ENCODE results near the gene PDILT.
"Not testable (repeated sequence)": the region's sequence is repeated elsewhere in the genome, so short reads cannot be mapped to it uniquely, and the experiment has no call there.

PDILT gene

DNA sequence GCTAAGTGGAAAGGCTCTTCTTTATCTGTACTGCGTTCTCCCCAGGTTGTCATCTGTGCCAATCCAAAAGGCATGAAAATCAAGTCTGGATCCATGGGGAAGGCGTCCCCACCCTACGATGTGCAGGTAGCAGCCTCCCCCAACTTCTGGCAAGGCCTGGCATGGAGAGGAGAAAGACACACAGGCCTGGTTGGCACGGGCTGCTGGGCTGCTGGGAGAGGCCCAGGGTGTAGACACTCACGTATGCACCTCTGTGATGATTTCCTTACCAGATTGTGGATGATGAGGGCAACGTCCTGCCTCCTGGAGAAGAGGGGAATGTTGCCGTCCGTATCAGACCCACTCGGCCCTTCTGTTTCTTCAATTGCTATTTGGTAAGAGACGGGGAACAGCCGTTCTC, 26.4 kb upstream of the PDILT start:
- Histone ChIP-seq H4K20me1 (ENCODE audit: insufficient read depth) (no peaks in the 10 kb centered on the region), H3K4me3 (IDR thresholded peaks at IDR 0.05; ENCODE audit: insufficient read depth, low read depth, low read length) (no peak overlapping the region), H3K27me3 (ENCODE audit: insufficient read depth, low read depth) (no peaks in the 10 kb centered on the region), H3K4me2 (no peak overlapping the region), H3K9ac (no peak overlapping the region), H3K36me3 (ENCODE audit: insufficient read depth) (no peaks in the 10 kb centered on the region), H3K4me1 (ENCODE audit: low read depth, poor library complexity, severe bottlenecking) (no peaks in the 10 kb centered on the region), H3K79me2 (ENCODE audit: insufficient read depth, low read depth) (no peaks in the 10 kb centered on the region), H3K27ac (no peak overlapping the region), H2AFZ (ENCODE audit: low read depth) (no peak overlapping the region)
- TF ChIP-seq, protein P1, sequence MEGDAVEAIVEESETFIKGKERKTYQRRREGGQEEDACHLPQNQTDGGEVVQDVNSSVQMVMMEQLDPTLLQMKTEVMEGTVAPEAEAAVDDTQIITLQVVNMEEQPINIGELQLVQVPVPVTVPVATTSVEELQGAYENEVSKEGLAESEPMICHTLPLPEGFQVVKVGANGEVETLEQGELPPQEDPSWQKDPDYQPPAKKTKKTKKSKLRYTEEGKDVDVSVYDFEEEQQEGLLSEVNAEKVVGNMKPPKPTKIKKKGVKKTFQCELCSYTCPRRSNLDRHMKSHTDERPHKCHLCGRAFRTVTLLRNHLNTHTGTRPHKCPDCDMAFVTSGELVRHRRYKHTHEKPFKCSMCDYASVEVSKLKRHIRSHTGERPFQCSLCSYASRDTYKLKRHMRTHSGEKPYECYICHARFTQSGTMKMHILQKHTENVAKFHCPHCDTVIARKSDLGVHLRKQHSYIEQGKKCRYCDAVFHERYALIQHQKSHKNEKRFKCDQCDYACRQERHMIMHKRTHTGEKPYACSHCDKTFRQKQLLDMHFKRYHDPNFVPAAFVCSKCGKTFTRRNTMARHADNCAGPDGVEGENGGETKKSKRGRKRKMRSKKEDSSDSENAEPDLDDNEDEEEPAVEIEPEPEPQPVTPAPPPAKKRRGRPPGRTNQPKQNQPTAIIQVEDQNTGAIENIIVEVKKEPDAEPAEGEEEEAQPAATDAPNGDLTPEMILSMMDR (conservative IDR thresholded peaks at IDR 0.05; ENCODE audit: low read depth, low read length), result no peak

DNA sequence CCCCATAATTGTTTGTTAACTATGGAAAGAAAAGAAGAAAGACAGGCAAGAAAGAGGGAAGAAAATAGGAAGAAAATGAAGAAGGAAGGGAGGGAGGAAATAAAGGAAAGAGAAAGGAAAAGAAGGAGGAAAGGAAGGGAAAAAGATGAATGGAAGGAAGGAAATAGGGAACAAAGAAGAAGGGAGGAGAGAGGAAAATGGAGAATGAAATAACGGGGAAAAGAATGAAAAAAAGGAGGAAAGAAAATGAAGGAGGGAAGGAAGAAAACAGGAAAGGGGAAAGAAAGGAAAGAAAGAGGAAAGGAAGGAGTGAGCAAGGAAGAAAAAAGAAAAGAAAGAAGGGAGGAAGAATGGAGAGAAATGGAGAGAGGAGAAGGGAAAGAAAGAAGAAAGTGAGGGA, 25.9 kb upstream of the PDILT start:
- not testable (repeated sequence) for H3K36me3 ChIP-seq (ENCODE audit: insufficient read depth); H4K20me1 ChIP-seq (ENCODE audit: insufficient read depth); H3K79me2 ChIP-seq (ENCODE audit: insufficient read depth, low read depth); H3K9ac ChIP-seq; H3K27ac ChIP-seq; H3K4me1 ChIP-seq (ENCODE audit: low read depth, poor library complexity, severe bottlenecking); H2AFZ ChIP-seq (ENCODE audit: low read depth); H3K4me3 ChIP-seq (IDR thresholded peaks at IDR 0.05; ENCODE audit: insufficient read depth, low read depth, low read length); H3K27me3 ChIP-seq (ENCODE audit: insufficient read depth, low read depth); H3K4me2 ChIP-seq

DNA sequence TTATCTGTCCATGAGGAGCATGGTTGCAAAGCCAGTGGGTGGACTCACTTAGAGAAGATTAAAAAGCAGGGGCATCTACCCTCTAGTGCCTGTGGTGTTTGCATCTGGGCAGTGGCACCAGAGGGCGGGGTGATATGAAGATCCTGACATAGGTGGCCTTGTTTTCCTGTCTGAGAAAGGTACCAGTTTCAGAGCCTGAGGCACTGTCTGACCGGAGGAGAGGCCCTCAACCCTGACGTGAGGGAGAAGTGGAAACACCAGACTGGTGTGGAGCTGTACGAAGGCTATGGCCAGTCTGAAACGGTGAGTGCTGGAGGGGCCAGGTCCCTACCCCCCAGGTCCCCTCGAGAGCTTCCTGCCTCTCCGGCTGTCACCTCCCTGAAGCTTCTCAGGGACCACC, 25.0 kb upstream of the PDILT start:
- H3K27ac ChIP-seq; H3K9ac ChIP-seq; H3K27me3 ChIP-seq (ENCODE audit: insufficient read depth, low read depth); H3K79me2 ChIP-seq (ENCODE audit: insufficient read depth, low read depth); H4K20me1 ChIP-seq (ENCODE audit: insufficient read depth); H3K4me1 ChIP-seq (ENCODE audit: low read depth, poor library complexity, severe bottlenecking); H3K4me3 ChIP-seq (IDR thresholded peaks at IDR 0.05; ENCODE audit: insufficient read depth, low read depth, low read length); H2AFZ ChIP-seq (ENCODE audit: low read depth); H3K36me3 ChIP-seq (ENCODE audit: insufficient read depth); H3K4me2 ChIP-seq: not testable (repeated sequence)

DNA sequence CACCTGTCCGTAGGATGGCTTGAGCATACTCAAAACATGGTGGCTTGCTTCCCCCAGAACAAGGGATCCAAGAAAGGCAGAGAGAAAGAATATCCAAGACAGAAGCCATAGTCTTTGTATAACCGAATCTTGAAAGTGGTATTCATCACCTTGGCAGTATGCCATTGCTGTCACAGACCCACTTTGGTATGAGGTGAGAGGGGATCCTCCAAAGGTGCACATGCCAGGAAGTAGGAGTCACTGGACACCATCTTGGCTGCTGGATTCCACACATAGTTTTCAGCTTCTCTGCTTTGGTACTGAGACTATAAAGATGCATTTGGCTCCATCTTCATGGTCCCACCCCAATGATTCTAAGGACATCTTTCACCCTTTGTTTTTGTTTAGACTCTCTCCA, 22.9 kb upstream of the PDILT start:
- H4K20me1 ChIP-seq (ENCODE audit: insufficient read depth); H2AFZ ChIP-seq (ENCODE audit: low read depth); H3K27ac ChIP-seq; H3K27me3 ChIP-seq (ENCODE audit: insufficient read depth, low read depth); H3K4me1 ChIP-seq (ENCODE audit: low read depth, poor library complexity, severe bottlenecking); H3K4me2 ChIP-seq; H3K9ac ChIP-seq; H3K36me3 ChIP-seq (ENCODE audit: insufficient read depth); H3K79me2 ChIP-seq (ENCODE audit: insufficient read depth, low read depth); H3K4me3 ChIP-seq (IDR thresholded peaks at IDR 0.05; ENCODE audit: insufficient read depth, low read depth, low read length): not testable (repeated sequence)

DNA sequence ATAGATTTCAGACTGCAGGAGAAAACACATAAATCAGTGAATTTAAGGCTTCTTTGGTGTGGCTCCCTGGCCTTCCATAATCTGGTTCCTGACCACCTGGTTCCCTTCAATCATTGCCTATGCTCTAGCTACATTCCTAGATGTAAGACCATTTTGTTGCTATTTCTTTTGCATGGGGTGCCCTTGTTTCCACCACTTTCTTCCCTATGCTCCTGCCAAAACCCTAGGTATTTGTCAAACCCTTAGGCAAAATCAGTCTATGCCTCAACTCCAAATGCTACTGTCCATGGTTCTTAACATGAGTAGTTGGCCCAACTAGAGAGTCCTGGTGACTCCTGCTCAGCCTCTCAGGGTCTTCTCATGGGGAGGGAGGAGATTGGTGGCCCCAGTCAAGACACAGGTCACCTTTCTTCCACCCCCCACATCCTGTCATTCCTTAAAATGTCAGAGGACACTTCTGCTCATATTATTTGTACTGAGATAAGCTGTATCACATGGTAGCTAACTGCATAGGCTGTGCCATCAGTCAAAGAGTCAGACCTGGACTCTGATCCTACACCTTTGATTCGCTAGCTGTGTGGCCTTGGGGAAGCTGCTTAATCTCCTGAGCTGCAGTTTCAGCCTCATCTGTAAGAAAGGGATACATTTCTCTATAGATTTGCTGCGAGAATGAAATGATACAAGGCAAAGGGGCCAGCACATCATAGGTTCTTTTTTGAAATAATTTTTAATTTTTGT, 19.8 kb upstream of the PDILT start:
- H2AFZ ChIP-seq (ENCODE audit: low read depth), result no peak overlapping the region
- H3K36me3 ChIP-seq (ENCODE audit: insufficient read depth), result no peaks in the 10 kb centered on the region
- H3K4me3 ChIP-seq (IDR thresholded peaks at IDR 0.05; ENCODE audit: insufficient read depth, low read depth, low read length), result no peak overlapping the region
- no peak overlapping the region for H3K4me2 ChIP-seq
- H3K79me2 ChIP-seq (ENCODE audit: insufficient read depth, low read depth), result no peaks in the 10 kb centered on the region
- no peak overlapping the region for H3K9ac ChIP-seq
- H4K20me1 ChIP-seq (ENCODE audit: insufficient read depth), result no peaks in the 10 kb centered on the region
- TF ChIP-seq, protein P1 (conservative IDR thresholded peaks at IDR 0.05; ENCODE audit: low read depth, low read length), result no peak
- H3K27ac ChIP-seq, result no peak overlapping the region
- no peaks in the 10 kb centered on the region for H3K4me1 ChIP-seq (ENCODE audit: low read depth, poor library complexity, severe bottlenecking)
- no peaks in the 10 kb centered on the region for H3K27me3 ChIP-seq (ENCODE audit: insufficient read depth, low read depth)

DNA sequence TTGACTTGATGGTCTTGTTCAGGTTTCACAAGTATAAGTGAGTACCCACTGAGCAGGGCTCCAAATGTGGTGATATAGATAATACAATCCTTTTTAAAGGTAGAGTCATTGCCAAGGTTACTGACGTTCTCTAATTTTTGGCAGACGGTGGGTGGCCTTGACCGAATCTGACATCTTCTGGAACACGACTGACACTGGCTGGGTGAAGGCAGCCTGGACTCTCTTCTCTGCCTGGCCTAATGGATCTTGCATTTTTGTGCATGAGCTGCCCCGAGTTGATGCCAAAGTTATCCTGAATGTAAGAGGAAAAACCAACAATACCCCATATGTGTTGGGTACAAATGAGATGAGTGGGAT, 19.2 kb upstream of the PDILT start:
- H3K4me3 ChIP-seq (IDR thresholded peaks at IDR 0.05; ENCODE audit: insufficient read depth, low read depth, low read length); H2AFZ ChIP-seq (ENCODE audit: low read depth); H3K36me3 ChIP-seq (ENCODE audit: insufficient read depth); H3K79me2 ChIP-seq (ENCODE audit: insufficient read depth, low read depth); H3K27ac ChIP-seq; H3K9ac ChIP-seq; H3K27me3 ChIP-seq (ENCODE audit: insufficient read depth, low read depth); H4K20me1 ChIP-seq (ENCODE audit: insufficient read depth); H3K4me2 ChIP-seq; H3K4me1 ChIP-seq (ENCODE audit: low read depth, poor library complexity, severe bottlenecking): not testable (repeated sequence)

DNA sequence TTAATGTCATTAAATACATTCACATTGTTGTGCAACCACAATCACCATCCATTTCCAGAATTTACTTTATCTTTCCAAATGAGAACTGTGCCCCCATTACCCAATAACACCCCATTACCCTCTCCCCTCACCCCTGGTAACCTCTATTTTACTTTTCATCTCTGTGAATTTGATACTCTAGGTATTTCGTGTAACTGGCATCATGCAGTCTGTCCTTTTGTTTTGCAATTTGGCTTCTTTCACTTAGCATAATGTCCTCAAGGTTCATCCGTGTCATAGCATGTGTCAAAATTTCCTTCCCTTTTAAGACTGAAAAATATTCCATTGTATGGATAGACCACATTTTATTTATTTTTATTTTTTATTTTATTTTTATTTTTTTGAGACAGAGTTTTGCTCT, 17.2 kb upstream of the PDILT start:
- H3K79me2 ChIP-seq (ENCODE audit: insufficient read depth, low read depth); H2AFZ ChIP-seq (ENCODE audit: low read depth); H3K4me1 ChIP-seq (ENCODE audit: low read depth, poor library complexity, severe bottlenecking); H3K4me2 ChIP-seq; H3K9ac ChIP-seq; H3K36me3 ChIP-seq (ENCODE audit: insufficient read depth); H3K4me3 ChIP-seq (IDR thresholded peaks at IDR 0.05; ENCODE audit: insufficient read depth, low read depth, low read length); H4K20me1 ChIP-seq (ENCODE audit: insufficient read depth); H3K27ac ChIP-seq; H3K27me3 ChIP-seq (ENCODE audit: insufficient read depth, low read depth): not testable (repeated sequence)

DNA sequence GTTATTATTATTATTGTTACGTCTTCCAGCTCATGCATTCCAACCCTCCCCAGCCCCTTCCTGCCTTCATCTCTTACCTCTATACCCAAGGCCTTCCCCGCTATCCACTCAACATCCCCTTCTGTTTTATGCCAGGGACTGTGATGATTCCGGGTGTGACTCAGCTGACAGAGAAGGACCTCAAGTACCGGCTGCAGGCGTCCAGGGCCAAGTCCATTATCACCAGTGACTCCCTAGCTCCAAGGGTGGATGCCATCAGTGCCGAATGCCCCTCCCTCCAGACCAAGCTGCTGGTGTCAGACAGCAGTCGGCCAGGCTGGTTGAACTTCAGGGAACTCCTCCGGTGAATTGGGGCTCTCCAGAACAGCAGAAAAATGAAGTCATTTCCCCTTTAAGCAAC, 14.6 kb upstream of the PDILT start:
- H3K4me3 ChIP-seq (IDR thresholded peaks at IDR 0.05; ENCODE audit: insufficient read depth, low read depth, low read length); H3K36me3 ChIP-seq (ENCODE audit: insufficient read depth); H3K4me1 ChIP-seq (ENCODE audit: low read depth, poor library complexity, severe bottlenecking); H3K27me3 ChIP-seq (ENCODE audit: insufficient read depth, low read depth); H3K79me2 ChIP-seq (ENCODE audit: insufficient read depth, low read depth); H3K9ac ChIP-seq; H3K27ac ChIP-seq; H3K4me2 ChIP-seq; H4K20me1 ChIP-seq (ENCODE audit: insufficient read depth); H2AFZ ChIP-seq (ENCODE audit: low read depth): not testable (repeated sequence)

Data from KMS-11 (cell line).